SK-N-MC (cell line): ENCODE results near the gene TNP1.

Source experiments
- EZH2 ChIP-seq: fragments of 200-600 bp; sonication (generic); IDR thresholded peaks from one replicate; pipeline ENCODE4 v1.6.1; 2017; ENCODE audit warnings: antibody characterized with exemption
- FOXP2 ChIP-seq: optimal IDR thresholded peaks from 2 replicates; pipeline ENCODE3; 2011; ENCODE audit warnings: mild to moderate bottlenecking, moderate library complexity; ENCODE audit not compliant: insufficient read depth; ENCODE audit errors: extremely low read length, control extremely low read depth
- POLR2AphosphoS5 ChIP-seq: IDR thresholded peaks from 2 replicates; pipeline ENCODE4 v1.6.1; 2012; ENCODE audit warnings: mild to moderate bottlenecking, low read depth, low read length, borderline replicate concordance

- no peak for TF ChIP-seq POLR2AphosphoS5
- TF ChIP-seq EZH2 = no peak
- no peak for TF ChIP-seq FOXP2
Observed at GRCh38 chr2:216855079-216855478, 4.8 kb downstream of the TNP1 start.
